Smooth muscle cell of the brain vasculature (primary cell): ENCODE measurements around the gene SMAD9.
"Not testable (repeated sequence)": the region's sequence is repeated elsewhere in the genome, so short reads cannot be mapped to it uniquely, and the experiment has no call there.

Source experiments
- DNase-seq: peaks from one replicate; pipeline ENCODE4 v3.0.0-alpha.2; 2012; ENCODE audit warnings: low read depth, low spot score

Gene SMAD9

GRCh38 chr13:36912369-36912768 lies 7.7 kb downstream of the SMAD9 start:
- no peak for DNase-seq

DNA sequence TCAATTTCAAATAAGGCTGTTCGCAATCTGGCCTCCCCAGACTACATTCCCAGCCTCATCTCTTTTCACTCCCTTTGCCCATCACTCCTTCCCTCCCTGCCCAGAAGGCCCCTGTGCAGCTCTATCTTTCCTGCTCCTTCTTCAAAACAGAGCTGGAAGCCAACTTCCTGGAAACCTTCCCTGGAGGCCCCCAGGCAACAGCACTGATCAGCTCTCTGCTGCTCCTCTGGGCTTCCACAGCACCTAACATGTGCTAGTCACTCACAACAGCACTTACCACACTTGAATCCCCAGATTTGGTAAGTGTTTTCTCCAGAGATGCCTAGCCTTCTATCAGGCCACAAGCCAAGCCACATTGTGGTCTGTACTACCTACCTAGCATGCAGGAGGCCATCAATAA lies 9.5 kb downstream of the SMAD9 start:
- DNase-seq = no peak

DNA sequence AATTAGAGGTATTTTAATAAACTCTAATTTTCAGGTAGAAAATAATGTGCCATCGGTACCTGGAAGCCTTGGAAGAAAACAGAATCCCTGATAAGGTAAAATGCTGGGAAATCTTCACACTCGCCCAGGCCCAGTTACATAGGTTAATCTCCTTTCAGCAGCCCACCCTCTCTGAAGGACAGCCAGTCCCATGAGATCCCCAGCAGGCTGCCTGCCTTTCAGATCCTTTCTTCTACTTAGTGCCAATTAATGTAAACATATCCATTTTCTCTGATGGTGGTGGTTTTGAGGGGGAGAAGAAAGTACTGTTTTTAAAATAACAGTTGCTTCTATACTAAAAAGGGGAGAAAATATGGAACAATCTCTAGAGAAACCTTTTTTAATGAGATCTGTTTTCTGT lies 12.2 kb downstream of the SMAD9 start:
- DNase-seq = no peak

GRCh38 chr13:36907266-36907665 lies 12.8 kb downstream of the SMAD9 start:
- no peak for DNase-seq

DNA sequence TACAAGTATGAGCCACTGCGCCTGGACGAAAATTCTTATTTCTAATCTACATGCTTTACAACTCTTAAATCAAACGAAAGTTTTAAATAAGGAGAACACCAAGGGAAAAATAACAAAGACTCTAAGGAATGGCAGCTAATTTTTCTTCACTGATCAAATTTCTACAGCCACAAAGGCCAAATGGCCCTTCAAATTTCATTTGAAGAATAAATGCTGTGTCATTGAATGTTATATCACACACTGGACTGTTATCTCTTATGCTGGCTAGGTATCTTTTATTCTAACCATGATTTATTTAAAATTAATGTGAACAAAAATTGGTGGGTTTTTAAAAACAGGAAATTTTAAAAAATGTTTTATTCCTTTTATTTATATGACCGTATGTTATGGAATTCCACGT lies 14.1 kb downstream of the SMAD9 start:
- no peak for DNase-seq

DNA sequence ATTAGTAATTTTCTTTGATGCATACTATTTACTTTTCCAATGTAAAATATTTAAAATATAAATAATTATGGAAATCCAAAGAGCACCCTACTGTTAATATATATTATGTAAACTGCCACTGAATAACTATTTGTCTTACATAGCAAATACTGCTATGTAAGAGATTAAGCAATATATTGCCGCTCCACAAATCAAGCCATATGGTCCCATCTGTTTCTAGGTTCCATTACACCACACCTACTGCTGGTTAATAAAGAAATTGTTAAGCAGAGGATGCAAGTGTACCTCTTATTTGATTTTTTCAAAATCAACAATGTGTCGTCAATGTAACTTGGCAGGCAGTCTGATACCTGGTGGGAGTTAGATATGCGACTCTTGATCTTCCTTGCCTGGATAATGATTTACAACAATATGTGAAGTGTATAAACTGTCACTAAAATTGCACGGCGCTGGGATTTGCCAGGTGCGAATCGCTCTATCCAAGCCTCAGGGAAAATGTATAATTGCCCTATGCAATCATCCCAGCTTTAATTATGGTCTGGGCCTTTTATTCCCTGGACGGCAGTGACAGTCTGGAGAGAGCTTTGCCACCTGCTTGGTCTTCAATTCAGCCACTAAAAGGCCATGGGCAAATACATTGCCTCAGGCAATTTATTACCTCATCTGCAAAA lies 16.0 kb downstream of the SMAD9 start:
- DNase-seq = no peak

- no peak for DNase-seq
Measured at GRCh38 chr13:36897054-36897616, 22.9 kb downstream of the SMAD9 start.

DNA sequence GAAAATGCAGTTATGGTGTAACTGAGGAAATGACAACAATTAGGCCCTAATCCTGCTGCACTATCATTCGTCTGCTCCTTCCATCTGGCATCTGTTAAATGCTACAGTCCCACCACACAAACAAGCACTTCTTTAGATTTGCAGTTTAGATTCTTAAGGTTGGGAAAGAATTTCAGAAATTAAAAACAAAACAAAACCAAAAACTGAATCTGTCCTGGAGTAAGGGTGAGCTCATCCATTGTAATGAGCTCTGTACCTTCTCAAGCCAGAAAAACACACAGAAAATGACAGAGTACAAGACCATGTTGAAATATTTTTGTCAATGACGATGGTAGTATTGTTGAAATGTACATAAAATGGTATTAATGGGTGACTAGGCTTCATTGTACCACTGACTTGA lies 28.3 kb downstream of the SMAD9 start:
- DNase-seq = no peak

GRCh38 chr13:36888645-36889044 lies 31.4 kb downstream of the SMAD9 start:
- no peak for DNase-seq

DNA sequence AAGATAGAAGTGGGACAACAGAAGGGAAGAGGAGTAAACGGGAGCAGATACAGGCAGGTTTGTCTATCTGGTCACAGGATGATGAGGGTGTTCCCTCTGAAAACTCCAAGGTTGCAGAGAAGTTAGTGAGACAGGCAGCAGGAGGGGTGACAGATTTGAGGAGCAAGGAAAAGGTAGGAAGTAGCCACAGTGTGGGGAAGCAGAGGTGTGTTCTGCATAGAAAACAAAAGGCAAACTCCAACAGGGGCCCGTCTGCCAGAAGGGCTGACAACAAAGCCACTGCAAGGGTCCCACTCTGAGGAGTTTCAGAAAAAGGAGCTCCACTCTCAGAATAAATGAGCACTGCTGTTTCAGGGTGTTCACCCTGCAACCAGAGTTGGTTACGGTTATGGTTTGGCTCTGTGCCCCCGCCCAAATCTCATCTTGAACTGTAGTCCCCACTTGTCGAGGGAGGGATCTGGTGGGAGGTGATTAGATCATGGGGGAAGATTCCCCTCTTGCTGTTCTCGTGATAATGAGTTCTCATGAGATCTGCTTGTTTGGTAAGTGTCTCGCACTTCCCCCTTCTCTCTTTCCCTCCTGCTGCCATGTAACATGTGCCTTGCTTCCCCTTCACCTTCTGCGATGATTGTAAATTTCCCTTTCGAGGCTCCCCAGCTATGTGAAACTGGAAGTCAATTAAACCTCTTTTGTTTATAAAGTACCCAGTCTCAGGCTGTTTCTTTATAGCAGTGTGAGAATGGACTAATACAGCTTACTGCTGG lies 32.1 kb downstream of the SMAD9 start:
- DNase-seq = no peak

- no peak for DNase-seq
Measured at GRCh38 chr13:36885901-36886300, 34.1 kb downstream of the SMAD9 start.

DNA sequence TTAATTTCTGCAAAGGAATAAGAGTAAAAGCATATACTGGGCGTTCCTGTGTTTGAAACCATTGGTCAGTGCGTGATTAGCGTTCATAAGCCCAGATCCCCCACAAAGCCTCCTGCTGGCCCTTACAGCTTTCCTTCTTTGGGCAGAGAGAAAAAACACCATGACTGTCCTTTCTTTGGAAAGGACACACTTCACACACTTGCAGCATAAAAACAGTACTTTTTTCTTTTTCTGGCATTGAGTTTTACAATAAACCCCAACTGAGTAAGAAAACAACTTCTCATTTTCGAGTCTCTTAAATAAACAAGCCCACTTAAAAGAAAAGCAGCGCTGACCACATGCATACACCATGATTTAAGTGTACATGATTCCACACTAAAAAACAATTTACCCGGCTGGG lies 35.8 kb downstream of the SMAD9 start:
- DNase-seq = peak; percentile 52

DNA sequence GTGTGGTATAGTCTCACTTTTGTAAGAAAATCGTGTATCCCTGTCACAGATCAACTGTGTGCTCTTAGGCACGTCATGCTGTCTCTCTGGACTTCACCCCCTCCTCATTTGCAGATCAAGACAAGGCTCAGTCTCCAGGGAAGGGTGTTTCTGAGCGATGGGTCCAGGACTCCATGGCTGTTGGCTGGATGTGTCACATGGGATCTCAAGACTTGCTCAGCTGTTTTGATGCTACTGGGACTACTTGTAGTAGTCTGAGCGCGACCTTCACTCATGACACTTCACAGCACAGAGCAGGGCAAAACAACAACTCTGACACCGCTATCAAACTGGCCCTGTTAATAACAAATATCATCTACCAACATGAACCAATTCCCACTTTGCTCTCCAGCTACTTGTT lies 36.2 kb downstream of the SMAD9 start:
- peak; percentile 2 for DNase-seq

- DNase-seq = not testable (repeated sequence)
Measured at GRCh38 chr13:36883392-36883791, 36.6 kb downstream of the SMAD9 start.

GRCh38 chr13:36882829-36883390 lies 37.1 kb downstream of the SMAD9 start:
- DNase-seq = no peak

DNA sequence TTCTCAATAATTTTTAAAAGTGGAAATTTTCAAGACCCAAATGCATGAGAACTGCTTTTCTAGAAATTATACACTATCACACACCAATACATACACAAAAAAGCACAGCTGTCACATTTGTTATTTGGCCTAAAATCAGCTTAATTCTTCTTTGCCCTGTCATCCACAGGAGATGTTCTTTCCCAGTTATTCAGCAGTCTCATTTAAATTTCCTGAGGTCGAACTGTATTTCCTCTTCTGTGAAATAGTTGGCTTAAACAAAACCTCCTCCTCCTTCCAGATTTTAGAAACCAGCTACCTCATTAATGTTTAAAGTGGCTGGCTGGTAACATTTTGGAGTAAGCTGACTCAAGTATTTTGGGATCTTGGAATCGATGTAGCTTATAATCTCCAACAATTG lies 39.1 kb downstream of the SMAD9 start:
- no peak for DNase-seq

DNA sequence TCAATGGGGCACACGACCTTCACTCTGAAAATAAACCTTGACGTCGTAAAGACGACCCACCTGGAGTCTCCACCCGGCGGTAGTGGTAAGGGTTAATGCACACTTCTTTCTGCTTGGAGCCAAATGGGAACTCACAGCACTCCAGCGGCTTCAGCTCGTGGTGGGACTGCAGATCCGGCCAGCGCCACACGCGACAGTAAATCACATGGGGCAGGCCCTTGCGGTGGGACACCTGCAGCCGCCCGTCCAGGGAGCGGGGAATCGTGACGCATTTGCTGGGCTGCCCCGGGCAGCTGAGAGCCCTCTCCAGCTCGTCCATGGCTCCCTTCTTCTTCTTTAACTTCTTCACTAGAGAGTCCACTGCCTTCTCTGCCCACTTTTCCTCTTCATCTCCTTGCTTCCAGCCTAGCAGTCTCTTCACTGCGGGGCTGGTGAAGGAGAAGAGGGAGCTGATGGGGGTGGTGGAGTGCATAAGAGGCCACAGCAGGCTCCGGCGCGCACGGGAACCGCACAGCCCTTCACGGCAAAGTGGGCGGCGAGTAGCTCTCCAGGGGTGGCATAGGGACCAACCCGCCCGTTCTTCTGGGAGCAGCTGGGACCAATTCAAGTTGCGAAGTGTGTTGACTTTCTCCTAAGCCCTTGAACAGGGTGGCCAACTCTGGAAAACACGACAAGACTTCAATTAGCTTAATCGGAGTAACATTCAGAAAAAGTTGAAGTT lies 40.7 kb downstream of the SMAD9 start:
- no peak for DNase-seq

DNA sequence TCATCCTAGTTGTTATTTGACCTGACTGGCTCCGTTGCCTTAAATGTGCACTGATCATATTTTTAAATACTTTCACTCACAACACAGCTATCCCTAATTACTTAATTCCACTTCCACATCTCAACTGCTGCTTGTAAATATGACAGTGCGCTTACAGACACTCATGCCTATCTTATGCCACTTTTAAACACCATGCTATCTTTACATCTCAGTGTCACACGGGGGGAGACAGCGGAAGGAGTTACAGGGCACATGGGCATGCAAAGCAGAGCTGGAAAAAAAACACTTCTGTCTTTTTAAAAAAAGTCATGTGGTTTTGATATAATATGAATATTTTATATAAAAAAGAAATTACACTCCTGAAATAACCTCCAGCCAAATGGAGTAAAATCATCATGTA lies 44.1 kb downstream of the SMAD9 start:
- no peak for DNase-seq

GRCh38 chr13:36875431-36875830 lies 44.6 kb downstream of the SMAD9 start:
- no peak for DNase-seq

GRCh38 chr13:36872621-36873020 lies 47.4 kb downstream of the SMAD9 start:
- no peak for DNase-seq

GRCh38 chr13:36870050-36870692 lies 49.9 kb downstream of the SMAD9 start:
- DNase-seq = no peak

GRCh38 chr13:36866232-36866631 lies 53.8 kb downstream of the SMAD9 start:
- DNase-seq = no peak
